GM19438 (cell line): Measurements from ENCODE around the gene TRPC1.
A peak's percentile ranks its signal among the peaks of the same experiment; 100 is the strongest.
"Not testable (repeated sequence)": the region's sequence is repeated elsewhere in the genome, so short reads cannot be mapped to it uniquely, and the experiment has no call there.

Source experiments
- ATAC-seq: cut with Tn5 transposase; IDR thresholded peaks from one replicate; pipeline ENCODE4 v1.9.1; 2021; ENCODE audit warnings: low read depth; ENCODE audit not compliant: unreplicated experiment

Gene TRPC1

GRCh38 chr3:142723968-142724681 is at the start of gene TRPC1:
TRPC1 (plus strand) TSS chr3:142724034; CDS start chr3:142724560, 526 bp downstream.
- peak; percentile 89 for ATAC-seq

DNA sequence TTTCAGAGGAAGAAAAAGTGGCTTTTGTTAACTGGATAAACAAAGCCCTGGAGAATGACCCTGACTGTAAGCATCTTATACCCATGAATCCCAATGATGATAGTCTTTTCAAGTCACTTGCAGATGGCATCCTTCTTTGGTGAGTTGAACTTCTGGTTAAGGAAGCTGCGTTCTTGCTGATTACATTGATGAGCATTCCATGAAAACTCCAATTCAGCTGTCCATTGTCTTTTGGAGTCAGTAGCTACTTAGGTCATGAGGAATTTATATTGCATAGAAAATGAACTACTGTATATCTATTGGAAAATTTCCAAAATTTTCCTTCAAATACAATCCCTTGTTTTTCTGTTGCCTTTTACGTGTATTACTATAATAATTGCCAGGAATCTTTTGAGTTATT is 47.7 kb upstream of the TRPC1 start:
- no peak for ATAC-seq

DNA sequence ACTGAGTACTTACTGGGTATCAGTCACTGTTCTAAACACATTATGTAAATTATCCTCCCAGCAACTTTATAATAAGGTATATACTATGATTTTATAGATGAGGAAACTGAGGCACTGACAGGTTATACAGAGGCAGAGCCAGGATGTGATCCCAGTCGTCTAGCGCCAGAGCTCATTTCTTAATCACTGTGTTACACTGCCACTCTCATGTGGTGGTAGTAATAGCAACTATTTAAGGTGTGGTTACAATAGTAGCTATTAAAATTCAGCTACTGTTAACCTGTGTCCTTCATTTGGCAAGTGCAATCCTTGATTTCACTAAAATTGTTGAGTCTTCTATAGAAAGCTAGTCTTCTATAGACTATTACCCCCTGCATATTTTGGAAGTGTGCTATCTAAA is 43.1 kb upstream of the TRPC1 start:
- no peak for ATAC-seq

DNA sequence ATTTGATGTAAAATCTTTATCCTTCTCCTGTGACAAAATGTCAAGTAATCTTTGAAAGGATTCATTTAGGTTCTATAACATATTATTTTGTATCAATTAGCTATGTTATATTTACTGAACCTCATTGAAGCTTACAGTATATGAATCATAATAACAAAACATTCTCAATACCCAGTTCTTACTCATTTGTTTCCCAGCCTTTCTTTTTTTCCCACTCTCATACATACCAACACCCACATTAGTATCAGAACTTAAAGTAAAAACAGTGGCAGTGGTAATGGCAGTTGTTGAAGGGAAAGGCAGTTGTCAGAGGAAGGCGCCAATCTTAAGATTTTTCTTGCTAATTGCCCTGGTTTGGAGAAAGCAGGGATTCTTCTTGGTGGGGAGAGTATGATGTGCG is 33.2 kb upstream of the TRPC1 start:
- no peak for ATAC-seq

GRCh38 chr3:142691527-142691926 is 32.3 kb upstream of the TRPC1 start:
- ATAC-seq = no peak

DNA sequence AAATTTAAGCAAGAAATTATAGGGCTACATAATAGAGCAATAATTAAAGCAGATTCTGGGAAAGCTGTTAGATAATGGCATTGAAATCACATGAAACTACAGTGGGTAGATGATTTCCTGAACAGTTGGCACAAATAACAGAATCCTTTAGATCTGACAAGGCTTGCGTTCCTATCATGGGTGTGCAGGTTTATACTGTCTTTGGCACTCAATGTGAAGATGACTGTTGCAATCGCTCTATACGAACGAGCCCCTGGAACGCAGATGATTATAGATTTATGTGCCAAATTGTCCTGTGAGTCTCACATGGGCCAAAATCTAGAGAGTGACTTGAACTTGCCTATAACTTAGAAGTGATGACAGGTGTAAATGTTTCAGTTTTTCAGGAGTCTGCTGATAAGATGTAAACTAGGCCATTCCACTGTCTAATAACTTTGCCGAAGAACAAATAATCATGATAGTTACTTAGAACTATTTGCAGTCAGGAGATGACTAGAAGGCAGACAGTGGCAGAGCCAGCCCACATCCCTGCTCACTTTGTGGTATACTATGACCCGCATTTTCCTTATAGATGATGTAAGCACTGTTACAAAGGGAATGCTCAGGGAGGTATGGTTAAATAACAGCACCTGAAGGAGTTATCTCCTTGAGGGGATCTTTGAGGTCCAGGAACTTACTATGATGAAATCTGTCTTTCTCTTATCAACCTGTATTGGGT is 30.5 kb upstream of the TRPC1 start:
- ATAC-seq = no peak

DNA sequence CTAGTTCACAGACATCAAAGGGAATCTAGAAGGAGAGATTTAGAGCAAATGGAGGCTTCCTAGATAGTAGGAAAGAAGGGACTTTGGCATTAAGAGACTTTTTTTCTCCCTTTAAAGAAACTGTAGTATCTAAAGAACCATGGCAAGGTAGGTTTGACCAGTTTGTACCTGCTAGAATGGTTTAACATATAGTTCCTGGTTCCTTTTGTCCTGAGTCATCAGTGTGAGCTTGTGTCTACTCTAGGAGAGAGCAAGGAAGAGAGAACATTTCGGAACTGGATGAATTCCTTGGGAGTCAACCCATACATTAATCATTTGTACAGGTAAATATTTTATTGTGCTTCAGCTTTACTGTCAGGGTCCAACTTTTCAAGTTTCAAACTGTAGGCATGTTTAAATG is 29.6 kb upstream of the TRPC1 start:
- no peak for ATAC-seq

- ATAC-seq = no peak
Observed at GRCh38 chr3:142705198-142705597, 18.6 kb upstream of the TRPC1 start.

GRCh38 chr3:142706321-142707127 is 17.3 kb upstream of the TRPC1 start:
- no peak for ATAC-seq

GRCh38 chr3:142709207-142709606 is 14.6 kb upstream of the TRPC1 start:
- no peak for ATAC-seq

DNA sequence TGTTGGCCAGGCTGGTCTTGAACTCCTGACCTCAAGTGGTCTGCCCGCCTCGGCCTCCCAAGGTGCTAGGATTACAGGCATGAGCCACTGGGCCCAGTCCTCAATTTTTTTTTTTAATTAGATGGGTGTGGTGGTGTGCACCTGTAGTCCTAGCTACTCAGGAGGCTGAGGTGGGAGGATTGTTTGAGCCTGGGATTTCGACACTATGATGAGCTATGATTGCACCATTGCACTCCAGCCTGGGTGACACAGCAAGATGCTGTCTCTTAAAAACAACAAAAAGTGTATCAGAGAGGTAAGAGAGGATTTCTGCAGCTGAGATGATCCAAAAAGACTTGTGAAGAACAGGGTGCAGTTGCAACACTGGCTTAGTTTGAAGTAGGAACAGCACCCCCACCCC is 9.0 kb upstream of the TRPC1 start:
- ATAC-seq = not testable (repeated sequence)

- no peak for ATAC-seq
Observed at GRCh38 chr3:142716102-142716501, 7.7 kb upstream of the TRPC1 start.

DNA sequence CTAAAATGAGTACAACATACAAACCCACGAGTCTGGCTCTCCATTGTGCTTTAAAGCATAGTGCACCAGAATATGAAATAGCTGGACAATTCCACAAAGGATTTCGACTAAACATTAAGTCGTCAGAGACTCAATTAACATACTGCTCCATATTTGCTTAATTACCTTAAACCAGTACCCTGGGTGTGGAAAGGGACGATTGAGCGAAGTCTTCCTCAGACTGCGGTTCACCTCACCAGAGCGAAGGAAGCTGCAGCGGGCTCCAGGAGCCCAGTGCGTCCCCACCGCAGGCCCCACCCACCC is 218 bp upstream of the TRPC1 start:
- ATAC-seq = peak; percentile 12

GRCh38 chr3:142724682-142725356 is 985 bp downstream of the TRPC1 start:
- ATAC-seq = peak; percentile 15

- no peak for ATAC-seq
Observed at GRCh38 chr3:142725357-142725739, 1.5 kb downstream of the TRPC1 start.

- no peak for ATAC-seq
Observed at GRCh38 chr3:142726017-142726416, 2.2 kb downstream of the TRPC1 start.

GRCh38 chr3:142732066-142732465 is 8.2 kb downstream of the TRPC1 start:
- ATAC-seq = no peak

GRCh38 chr3:142734834-142735233 is 11.0 kb downstream of the TRPC1 start:
- no peak for ATAC-seq

DNA sequence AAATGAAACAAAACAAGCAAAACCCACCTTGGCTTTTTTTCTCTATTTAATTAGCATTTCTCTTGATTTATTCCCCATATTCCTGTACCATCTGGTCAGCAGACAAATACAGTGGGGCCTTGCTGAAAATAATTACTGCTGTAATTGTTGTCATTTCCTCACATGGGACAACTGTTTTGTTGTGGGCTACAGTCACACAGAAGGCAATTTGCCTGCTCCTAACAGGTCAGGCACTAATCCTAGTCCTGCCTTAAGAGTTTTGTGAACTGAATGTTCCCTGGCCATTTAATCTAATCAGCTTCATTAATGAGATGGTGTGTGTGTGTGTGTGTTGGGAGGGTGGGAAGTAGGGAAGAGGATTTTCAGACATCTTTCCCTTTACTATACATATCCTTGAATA is 11.6 kb downstream of the TRPC1 start:
- ATAC-seq = no peak

DNA sequence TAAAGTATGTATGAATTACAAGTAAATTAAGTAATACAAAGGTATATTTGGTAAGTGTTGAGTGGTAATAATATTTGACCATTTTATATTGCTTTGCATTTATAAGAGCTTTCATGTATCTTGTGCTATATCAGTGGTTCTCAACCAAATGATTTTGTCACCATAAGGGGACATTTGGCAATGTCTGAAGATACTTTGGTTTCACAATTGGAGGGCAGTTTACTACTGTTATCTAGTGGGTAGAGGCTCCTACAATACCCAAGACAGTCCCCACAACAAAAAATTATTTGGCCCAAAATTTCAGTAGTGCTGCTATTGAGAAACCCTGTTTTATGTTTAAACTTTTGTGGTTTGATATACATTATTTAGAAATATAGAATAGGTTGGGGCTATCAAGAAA is 14.6 kb downstream of the TRPC1 start:
- no peak for ATAC-seq

DNA sequence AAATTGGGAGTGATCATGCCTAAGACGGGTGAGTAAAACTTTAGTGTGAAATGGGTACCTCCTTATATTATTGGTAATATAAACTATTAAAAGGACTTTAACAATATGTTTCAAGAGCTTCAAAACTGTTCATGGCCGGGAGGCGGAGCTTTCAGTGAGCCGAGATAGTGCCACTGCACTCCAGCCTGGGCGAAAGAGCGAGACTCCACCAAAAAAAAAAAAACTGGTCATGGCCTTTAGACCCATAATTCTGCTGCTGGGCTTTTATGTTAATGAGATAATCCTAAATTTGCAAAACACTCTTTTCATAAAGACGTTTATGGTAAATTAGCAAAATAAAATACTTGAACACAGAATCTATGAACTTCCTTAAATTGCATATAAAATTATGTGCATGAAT is 22.8 kb downstream of the TRPC1 start:
- no peak for ATAC-seq
